ENCODE data around the gene IL6ST. TPM values are rescaled to one million over a fixed set of nuclear protein-coding genes. Genes with fewer than 3 reads are reported as not detected.
A peak's percentile ranks its signal among the peaks of the same experiment; 100 is the strongest.

Gene IL6ST
- total RNA-seq, 2 experiments from 2014 or later: 377 to 404 TPM

DNA sequence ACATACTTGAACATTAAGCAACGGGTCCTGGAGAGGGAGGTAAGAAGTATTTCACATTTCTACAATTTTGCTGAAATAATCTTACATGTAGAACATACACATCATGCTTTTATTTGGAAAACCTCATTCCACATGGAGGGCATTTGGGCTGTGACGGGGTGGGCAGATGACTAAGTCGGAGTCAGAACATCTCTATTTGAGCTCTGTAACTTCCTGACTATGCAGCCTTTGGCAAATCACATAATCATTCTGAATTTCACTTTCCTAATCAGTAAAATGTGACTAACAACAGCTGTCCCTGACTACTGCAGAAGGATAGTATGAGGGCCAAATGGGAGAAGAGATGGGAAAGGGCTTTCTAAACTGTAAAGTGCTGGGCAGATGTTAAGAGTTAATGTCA is 17.1 kb upstream of the IL6ST start:
- Histone ChIP-seq H3K4me3 (ENCODE audit: low read length) (no peak overlapping the region), H3K36me3 (ENCODE audit: insufficient read depth, low read length) (no peaks in the 10 kb centered on the region), H3K9me3 (ENCODE audit: control insufficient read depth in 1 of 2, insufficient read depth in 1 of 2, low read length in 2 of 2) (peaks cover 0 to 8% of the 10 kb centered on the region in 2 experiments), H3K27ac (ENCODE audit: low read depth in 1 of 2, low read length in 2 of 2) (peak overlapping the region; percentile 29 to 53), H3K4me1 (ENCODE audit: insufficient read depth, low read length) (peaks cover 33% of the 10 kb centered on the region), H3K27me3 (ENCODE audit: control insufficient read depth in 1 of 2, insufficient read depth in 2 of 2, low read length in 2 of 2) (no peaks in the 10 kb centered on the region)
- ChIA-PET CTCF (interaction anchor here (0.8 to 1.2 kb wide), 2 partner anchors 29 to 77 kb away, joined by 3 read pairs; no protein-coding TSS in a partner anchor), POLR2A (interaction anchor here (0.9 to 3.5 kb wide), 23 partner anchors 10 to 189 kb away, joined by 3 to 114 read pairs (median 7); partner anchors contain the start of gene IL6ST)
- intact Hi-C loops (cut with DNase I, micrococcal nuclease): loop anchor here in 1 of 2 experiments (1.0 to 5.0 kb wide), 3 partner anchors 18 to 45 kb away; partner anchors contain the start of gene IL6ST
- TF ChIP-seq, protein P1, sequence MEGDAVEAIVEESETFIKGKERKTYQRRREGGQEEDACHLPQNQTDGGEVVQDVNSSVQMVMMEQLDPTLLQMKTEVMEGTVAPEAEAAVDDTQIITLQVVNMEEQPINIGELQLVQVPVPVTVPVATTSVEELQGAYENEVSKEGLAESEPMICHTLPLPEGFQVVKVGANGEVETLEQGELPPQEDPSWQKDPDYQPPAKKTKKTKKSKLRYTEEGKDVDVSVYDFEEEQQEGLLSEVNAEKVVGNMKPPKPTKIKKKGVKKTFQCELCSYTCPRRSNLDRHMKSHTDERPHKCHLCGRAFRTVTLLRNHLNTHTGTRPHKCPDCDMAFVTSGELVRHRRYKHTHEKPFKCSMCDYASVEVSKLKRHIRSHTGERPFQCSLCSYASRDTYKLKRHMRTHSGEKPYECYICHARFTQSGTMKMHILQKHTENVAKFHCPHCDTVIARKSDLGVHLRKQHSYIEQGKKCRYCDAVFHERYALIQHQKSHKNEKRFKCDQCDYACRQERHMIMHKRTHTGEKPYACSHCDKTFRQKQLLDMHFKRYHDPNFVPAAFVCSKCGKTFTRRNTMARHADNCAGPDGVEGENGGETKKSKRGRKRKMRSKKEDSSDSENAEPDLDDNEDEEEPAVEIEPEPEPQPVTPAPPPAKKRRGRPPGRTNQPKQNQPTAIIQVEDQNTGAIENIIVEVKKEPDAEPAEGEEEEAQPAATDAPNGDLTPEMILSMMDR (IDR thresholded peaks at IDR 0.05): no peak
- DNase-seq (peak in 2 of 14 experiments; percentile 31 to 34), ATAC-seq (ENCODE audit: poor library complexity) (peak; percentile 15)
- Mint-ChIP-seq H3K27ac (peak overlapping the region; percentile 75), H3K4me3 (peak overlapping the region; percentile 4), H3K27me3 (no peaks in the 10 kb centered on the region), H3K9me3 (no peaks in the 10 kb centered on the region), H3K36me3 (ENCODE audit: low read depth) (no peaks in the 10 kb centered on the region), H3K4me1 (ENCODE audit: low read depth) (peaks cover 44% of the 10 kb centered on the region)

DNA sequence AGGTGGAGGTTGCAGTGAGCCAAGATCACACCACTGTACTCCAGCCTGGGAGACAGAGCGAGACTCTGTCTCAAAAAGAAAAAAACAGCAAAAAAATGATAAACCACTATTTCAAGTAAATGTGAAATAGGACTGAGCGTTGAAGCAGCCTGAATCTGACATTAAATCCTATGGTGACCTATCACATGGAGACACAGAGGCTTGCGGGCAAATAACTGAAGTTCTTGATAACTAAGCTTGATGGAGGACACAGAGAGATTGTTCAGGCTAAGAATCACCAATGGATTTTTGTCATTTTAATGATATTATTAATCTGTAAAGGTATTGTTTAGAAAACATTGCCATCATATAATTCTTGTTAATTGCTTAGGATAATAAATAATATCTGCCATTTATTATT is 15.7 kb upstream of the IL6ST start:
- CTCF ChIA-PET: interaction anchor here (0.7 kb wide), 1 partner anchor 16 kb away, joined by 3 read pairs; the partner anchor contains the start of gene IL6ST
- no peak for DNase-seq
- H3K27ac Mint-ChIP-seq: peak overlapping the region; percentile 75

GRCh38 chr5:56006600-56006999 is 11.8 kb upstream of the IL6ST start:
- intact Hi-C loops (cut with DNase I, micrococcal nuclease): no loop called here
- H3K27ac ChIP-seq (ENCODE audit: low read depth in 1 of 2, low read length in 2 of 2): no peak overlapping the region
- Mint-ChIP-seq H3K9me3 (peaks cover 2% of the 10 kb centered on the region), H3K27ac (peak overlapping the region; percentile 68), H3K27me3 (no peaks in the 10 kb centered on the region), H3K4me1 (ENCODE audit: low read depth) (peaks cover 56% of the 10 kb centered on the region), H3K36me3 (ENCODE audit: low read depth) (no peaks in the 10 kb centered on the region), H3K4me3 (peak overlapping the region; percentile 23)
- CTCF ChIA-PET: no interaction called here
- ATAC-seq (ENCODE audit: poor library complexity): peak; percentile 51
- H3K9me3 ChIP-seq (ENCODE audit: control insufficient read depth in 1 of 2, insufficient read depth in 1 of 2, low read length in 2 of 2): peaks cover 0 to 4% of the 10 kb centered on the region in 2 experiments
- H3K4me3 ChIP-seq (ENCODE audit: low read length): no peak overlapping the region
- TF ChIP-seq, protein P1 (IDR thresholded peaks at IDR 0.05): no peak
- POLR2A ChIA-PET: interaction anchor here (0.7 to 1.0 kb wide), 3 partner anchors 9 to 120 kb away, joined by 3 to 10 read pairs (median 4); partner anchors contain the start of gene IL6ST
- no peak for DNase-seq
- no peaks in the 10 kb centered on the region for H3K36me3 ChIP-seq (ENCODE audit: insufficient read depth, low read length)
- H3K4me1 ChIP-seq (ENCODE audit: insufficient read depth, low read length): peaks cover 24% of the 10 kb centered on the region
- no peaks in the 10 kb centered on the region for H3K27me3 ChIP-seq (ENCODE audit: control insufficient read depth in 1 of 2, insufficient read depth in 2 of 2, low read length in 2 of 2)

More for the DNA sequence above, 15.7 kb upstream of the IL6ST start:
- Mint-ChIP-seq H3K27me3 (no peaks in the 10 kb centered on the region), H3K9me3 (no peaks in the 10 kb centered on the region), H3K36me3 (ENCODE audit: low read depth) (no peaks in the 10 kb centered on the region), H3K4me3 (no peak overlapping the region), H3K4me1 (ENCODE audit: low read depth) (peaks cover 51% of the 10 kb centered on the region)
- intact Hi-C loops (cut with DNase I, micrococcal nuclease): loop anchor here in 1 of 2 experiments (5.0 kb wide), 1 partner anchor 47 kb away; no protein-coding TSS in a partner anchor
- no peak for ATAC-seq (ENCODE audit: poor library complexity)
- Histone ChIP-seq H3K27me3 (ENCODE audit: control insufficient read depth in 1 of 2, insufficient read depth in 2 of 2, low read length in 2 of 2) (no peaks in the 10 kb centered on the region), H3K27ac (ENCODE audit: low read depth in 1 of 2, low read length in 2 of 2) (no peak overlapping the region), H3K9me3 (ENCODE audit: control insufficient read depth in 1 of 2, insufficient read depth in 1 of 2, low read length in 2 of 2) (peaks cover 0 to 3% of the 10 kb centered on the region in 2 experiments), H3K4me3 (ENCODE audit: low read length) (no peak overlapping the region), H3K4me1 (ENCODE audit: insufficient read depth, low read length) (peaks cover 40% of the 10 kb centered on the region), H3K36me3 (ENCODE audit: insufficient read depth, low read length) (no peaks in the 10 kb centered on the region)
- TF ChIP-seq, protein P1 (IDR thresholded peaks at IDR 0.05): no peak
- POLR2A ChIA-PET: interaction anchor here (0.6 to 3.5 kb wide), 4 partner anchors 9 to 87 kb away, joined by 3 to 114 read pairs (median 13); partner anchors contain the start of gene IL6ST

Data from CD4-positive, alpha-beta T cell (primary cell).